ENCODE measurements around the gene KPNA4.

DNA sequence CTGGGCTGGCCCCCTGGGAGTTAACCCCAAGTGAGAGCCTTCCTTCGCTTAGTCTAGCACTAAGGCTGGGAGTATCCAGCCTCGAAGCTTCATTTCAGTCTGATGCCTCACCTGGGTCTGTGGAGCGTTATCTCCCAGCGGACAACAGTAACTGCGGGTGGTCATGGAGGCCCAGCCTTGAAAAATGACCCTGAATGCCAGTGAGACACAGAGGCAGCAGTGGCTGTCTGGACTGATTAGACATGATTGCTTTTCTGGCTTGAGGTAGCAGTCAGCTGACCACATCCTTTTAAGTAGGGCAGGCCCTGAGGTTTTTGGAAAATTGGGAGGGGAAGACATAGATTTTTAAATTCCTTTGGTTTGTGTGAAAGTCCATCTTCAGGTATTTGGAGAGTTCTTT is 87.6 kb downstream of the KPNA4 start:
- no peak for TF ChIP-seq EZH2 (IDR thresholded peaks at IDR 0.05; ENCODE audit: low read length, missing control alignments)
- TF ChIP-seq, protein P1, sequence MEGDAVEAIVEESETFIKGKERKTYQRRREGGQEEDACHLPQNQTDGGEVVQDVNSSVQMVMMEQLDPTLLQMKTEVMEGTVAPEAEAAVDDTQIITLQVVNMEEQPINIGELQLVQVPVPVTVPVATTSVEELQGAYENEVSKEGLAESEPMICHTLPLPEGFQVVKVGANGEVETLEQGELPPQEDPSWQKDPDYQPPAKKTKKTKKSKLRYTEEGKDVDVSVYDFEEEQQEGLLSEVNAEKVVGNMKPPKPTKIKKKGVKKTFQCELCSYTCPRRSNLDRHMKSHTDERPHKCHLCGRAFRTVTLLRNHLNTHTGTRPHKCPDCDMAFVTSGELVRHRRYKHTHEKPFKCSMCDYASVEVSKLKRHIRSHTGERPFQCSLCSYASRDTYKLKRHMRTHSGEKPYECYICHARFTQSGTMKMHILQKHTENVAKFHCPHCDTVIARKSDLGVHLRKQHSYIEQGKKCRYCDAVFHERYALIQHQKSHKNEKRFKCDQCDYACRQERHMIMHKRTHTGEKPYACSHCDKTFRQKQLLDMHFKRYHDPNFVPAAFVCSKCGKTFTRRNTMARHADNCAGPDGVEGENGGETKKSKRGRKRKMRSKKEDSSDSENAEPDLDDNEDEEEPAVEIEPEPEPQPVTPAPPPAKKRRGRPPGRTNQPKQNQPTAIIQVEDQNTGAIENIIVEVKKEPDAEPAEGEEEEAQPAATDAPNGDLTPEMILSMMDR (conservative IDR thresholded peaks at IDR 0.05 in 1 of 2, IDR thresholded peaks at IDR 0.05 in 1 of 2; ENCODE audit: low read depth in 1 of 2, low read length in 2 of 2) = no peak

Measured in fibroblast of lung (primary cell).